HEK293 (cell line): ENCODE measurements around the gene THSD4.

Experiments
- CTCF ChIP-seq: fragments of 450-650 bp; formaldehyde crosslinking; IDR thresholded peaks from 2 replicates; pipeline ENCODE4 v1.5.1; 2016; ENCODE audit warnings: missing biosample characterization, missing genetic modification characterization
- PATZ1 ChIP-seq: fragments of 450-650 bp; formaldehyde crosslinking; IDR thresholded peaks from 2 replicates; pipeline ENCODE4 v1.5.1; 2016; ENCODE audit warnings: missing biosample characterization, missing genetic modification characterization
- SCRT2 ChIP-seq: fragments of 450-650 bp; formaldehyde crosslinking; IDR thresholded peaks from 2 replicates; pipeline ENCODE4 v1.5.1; 2016; ENCODE audit warnings: missing biosample characterization, missing genetic modification characterization
- TCF7L2 ChIP-seq: IDR thresholded peaks from 2 replicates; pipeline ENCODE4 v1.6.1; 2011; ENCODE audit warnings: low read depth, mild to moderate bottlenecking, inconsistent platforms, low read length, moderate library complexity, borderline replicate concordance
- YY1 ChIP-seq: fragments of 450-650 bp; formaldehyde crosslinking; IDR thresholded peaks from 2 replicates; pipeline ENCODE4 v1.5.1; 2018; ENCODE audit warnings: missing biosample characterization, missing genetic modification characterization
- ZBTB8A ChIP-seq: fragments of 450-650 bp; formaldehyde crosslinking; IDR thresholded peaks from 2 replicates; pipeline ENCODE4 v1.5.1; 2016; ENCODE audit warnings: missing biosample characterization, missing genetic modification characterization
- ZNF121 ChIP-seq: fragments of 450-650 bp; formaldehyde crosslinking; IDR thresholded peaks from 2 replicates; pipeline ENCODE4 v1.5.1; 2016; ENCODE audit warnings: missing biosample characterization, missing genetic modification characterization
- ZNF280D ChIP-seq: fragments of 450-650 bp; formaldehyde crosslinking; IDR thresholded peaks from 2 replicates; pipeline ENCODE4 v1.5.1; 2016; ENCODE audit warnings: missing biosample characterization, missing genetic modification characterization
- ZNF324 ChIP-seq: fragments of 450-650 bp; formaldehyde crosslinking; IDR thresholded peaks from 2 replicates; pipeline ENCODE4 v1.5.1; 2016; ENCODE audit warnings: missing biosample characterization, missing genetic modification characterization
- ZNF341 ChIP-seq: fragments of 450-650 bp; formaldehyde crosslinking; IDR thresholded peaks from 2 replicates; pipeline ENCODE4; 2016; ENCODE audit warnings: low read depth, missing biosample characterization, missing genetic modification characterization
- ZNF629 ChIP-seq: fragments of 450-650 bp; formaldehyde crosslinking; IDR thresholded peaks from 2 replicates; pipeline ENCODE4 v1.5.1; 2017; ENCODE audit warnings: missing biosample characterization, missing genetic modification characterization

- TF ChIP-seq ZNF121 (tag by site-specific recombination) (no peak), CTCF (tag by site-specific recombination) (no peak), TCF7L2 (no peak), PATZ1 (tag by site-specific recombination) (no peak), YY1 (tag by site-specific recombination) (no peak), ZBTB8A (no peak), ZNF629 (tag by site-specific recombination) (no peak), ZNF341 (no peak), SCRT2 (no peak), ZNF324 (tag by site-specific recombination) (no peak), ZNF280D (tag by site-specific recombination) (no peak)
Measured at GRCh38 chr15:71290881-71291635, 175.8 kb downstream of the THSD4 start.
